Lower lobe of right lung (tissue), 2 donors: ENCODE results near the gene BTN3A1. TPM values are rescaled to one million over a fixed set of nuclear protein-coding genes. Genes with fewer than 3 reads are reported as not detected.
"Not testable (repeated sequence)": the region's sequence is repeated elsewhere in the genome, so short reads cannot be mapped to it uniquely, and the experiment has no call there.

ENCODE experiments used
- ATAC-seq, 2 donors: fragments of 200-7000 bp; cut with Tn5 transposase; one replicate each; pipeline ENCODE4 v1.9.1; 2020 to 2022; ENCODE audit warnings: mild to moderate bottlenecking in 2 of 2, moderate library complexity in 2 of 2
- DNase-seq: peaks from one replicate; pipeline ENCODE4 v3.0.0-alpha.2; 2020
- H3K27ac ChIP-seq: fragments of 200-600 bp; one replicate; pipeline ENCODE4 v1.8.0; 2022
- H3K27me3 ChIP-seq: fragments of 200-600 bp; one replicate; pipeline ENCODE4 v1.8.0; 2022; ENCODE audit warnings: low read depth
- H3K36me3 ChIP-seq: fragments of 200-600 bp; one replicate; pipeline ENCODE4 v1.8.0; 2022; ENCODE audit warnings: mild to moderate bottlenecking
- H3K4me1 ChIP-seq: fragments of 200-600 bp; one replicate; pipeline ENCODE4 v1.8.0; 2022
- H3K4me3 ChIP-seq: fragments of 200-600 bp; one replicate; pipeline ENCODE4 v1.8.0; 2022; ENCODE audit warnings: mild to moderate bottlenecking
- H3K9me3 ChIP-seq: fragments of 200-600 bp; one replicate; pipeline ENCODE4 v1.8.0; 2022
- intact Hi-C: fragments of 100-400 bp; cut with DNase I; formaldehyde crosslinking; loops from one replicate; pipeline ENCODE4 v1.11.0; 2022
- total RNA-seq: library from RNA; stranded (reverse); fragmentation: NEBNext Ultra II Directional; extraction: Animal tissue kit (Norgen Biotek cat#: 25700); gene quantifications from one replicate; pipeline ENCODE4 v1.2.1, GENCODE V29; 2021
- TF ChIP-seq, protein P1 (sequence below): fragments of 200-600 bp; IDR thresholded peaks from one replicate; pipeline ENCODE4 v1.8.0; 2022; ENCODE audit warnings: antibody characterized with exemption, mild to moderate bottlenecking
- donor health status: DM: no; HTN: yes; CAD: no; lungs with severe emphysema.

The BTN3A1 gene
- total RNA-seq, 1 donor from 2014 or later = 53.2 TPM

DNA sequence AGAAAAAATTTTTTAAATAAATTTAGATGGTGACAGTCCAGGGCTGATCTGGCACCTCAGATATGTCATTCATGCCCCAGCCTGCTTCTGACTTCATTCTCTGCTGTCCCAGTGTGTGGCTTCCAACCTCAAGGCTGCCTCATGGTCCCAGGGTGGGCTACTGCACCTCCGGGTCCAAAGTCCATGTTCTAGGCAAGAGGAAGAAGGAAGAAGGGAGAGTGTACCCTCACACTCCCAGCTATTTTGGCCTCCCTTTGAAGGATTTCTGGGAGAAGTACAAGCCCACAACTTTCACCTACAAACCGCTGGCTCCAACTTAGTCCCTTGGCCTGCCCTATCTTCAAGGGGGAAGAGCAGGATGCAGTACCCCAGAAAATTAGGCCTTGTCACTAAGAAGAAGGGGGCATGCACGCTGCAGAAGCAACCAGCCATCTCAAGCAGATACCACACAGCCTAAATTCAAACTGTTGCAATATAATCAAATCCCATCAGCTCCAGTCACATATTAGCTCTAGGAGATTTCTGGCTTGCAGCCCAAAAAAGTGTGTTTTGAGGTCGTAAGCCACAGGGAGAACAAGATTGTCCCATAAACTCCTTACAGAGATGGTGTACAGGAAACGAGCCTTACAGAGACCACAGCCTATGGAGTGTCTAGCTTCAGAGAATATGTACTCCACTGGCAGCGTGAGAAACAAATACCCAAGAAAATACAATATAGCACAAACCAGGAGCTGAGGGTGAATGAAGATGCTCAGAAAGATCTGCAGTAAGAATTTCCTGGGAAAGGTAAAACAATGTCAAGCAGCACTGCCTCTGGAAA lies 38.0 kb upstream of the BTN3A1 start:
- no peaks in the 10 kb centered on the region for H3K36me3 ChIP-seq
- TF ChIP-seq, protein P1, sequence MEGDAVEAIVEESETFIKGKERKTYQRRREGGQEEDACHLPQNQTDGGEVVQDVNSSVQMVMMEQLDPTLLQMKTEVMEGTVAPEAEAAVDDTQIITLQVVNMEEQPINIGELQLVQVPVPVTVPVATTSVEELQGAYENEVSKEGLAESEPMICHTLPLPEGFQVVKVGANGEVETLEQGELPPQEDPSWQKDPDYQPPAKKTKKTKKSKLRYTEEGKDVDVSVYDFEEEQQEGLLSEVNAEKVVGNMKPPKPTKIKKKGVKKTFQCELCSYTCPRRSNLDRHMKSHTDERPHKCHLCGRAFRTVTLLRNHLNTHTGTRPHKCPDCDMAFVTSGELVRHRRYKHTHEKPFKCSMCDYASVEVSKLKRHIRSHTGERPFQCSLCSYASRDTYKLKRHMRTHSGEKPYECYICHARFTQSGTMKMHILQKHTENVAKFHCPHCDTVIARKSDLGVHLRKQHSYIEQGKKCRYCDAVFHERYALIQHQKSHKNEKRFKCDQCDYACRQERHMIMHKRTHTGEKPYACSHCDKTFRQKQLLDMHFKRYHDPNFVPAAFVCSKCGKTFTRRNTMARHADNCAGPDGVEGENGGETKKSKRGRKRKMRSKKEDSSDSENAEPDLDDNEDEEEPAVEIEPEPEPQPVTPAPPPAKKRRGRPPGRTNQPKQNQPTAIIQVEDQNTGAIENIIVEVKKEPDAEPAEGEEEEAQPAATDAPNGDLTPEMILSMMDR = no peak
- H3K27ac ChIP-seq = peak overlapping the region; percentile 87
- peak overlapping the region; percentile 64 for H3K4me3 ChIP-seq
- ATAC-seq = no peak
- DNase-seq = no peak
- no peaks in the 10 kb centered on the region for H3K9me3 ChIP-seq
- H3K27me3 ChIP-seq = no peaks in the 10 kb centered on the region
- peaks cover 29% of the 10 kb centered on the region for H3K4me1 ChIP-seq
- intact Hi-C loops = no loop called here

DNA sequence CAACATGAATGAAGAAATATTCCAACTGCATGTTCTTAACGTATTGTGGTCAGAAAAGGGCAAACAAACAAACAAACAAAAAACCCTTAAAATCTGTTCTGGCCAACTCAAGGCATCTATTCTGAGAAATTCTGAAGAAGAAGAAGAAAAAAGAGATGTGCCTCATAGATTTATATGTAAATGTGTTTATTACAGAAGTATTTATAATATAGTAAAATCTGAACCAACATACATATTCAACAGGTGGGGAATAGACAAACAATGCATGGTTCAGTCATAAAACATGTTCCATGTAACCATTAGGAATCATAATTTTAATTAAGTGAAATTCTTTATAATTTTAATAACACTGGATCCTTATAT lies 36.5 kb upstream of the BTN3A1 start:
- no peaks in the 10 kb centered on the region for H3K9me3 ChIP-seq
- TF ChIP-seq, protein P1 = no peak
- ATAC-seq (no peak), DNase-seq (no peak)
- H3K36me3 ChIP-seq = peaks cover 14% of the 10 kb centered on the region
- intact Hi-C loops = no loop called here
- peak overlapping the region; percentile 87 for H3K27ac ChIP-seq
- H3K4me1 ChIP-seq = peaks cover 35% of the 10 kb centered on the region
- peak overlapping the region; percentile 64 for H3K4me3 ChIP-seq
- H3K27me3 ChIP-seq = no peaks in the 10 kb centered on the region

GRCh38 chr6:26366504-26366903 lies 35.6 kb upstream of the BTN3A1 start:
- intact Hi-C loops = no loop called here
- Histone ChIP-seq H3K27ac (peak overlapping the region; percentile 87), H3K9me3 (no peaks in the 10 kb centered on the region), H3K4me3 (peak overlapping the region; percentile 64), H3K36me3 (peaks cover 23% of the 10 kb centered on the region), H3K27me3 (no peaks in the 10 kb centered on the region), H3K4me1 (peaks cover 35% of the 10 kb centered on the region)
- no peak for DNase-seq
- no peak for ATAC-seq
- TF ChIP-seq, protein P1 = no peak

- no peak for DNase-seq
- Histone ChIP-seq H3K9me3 (no peaks in the 10 kb centered on the region), H3K4me1 (peaks cover 35% of the 10 kb centered on the region), H3K27ac (peak overlapping the region; percentile 11), H3K27me3 (no peaks in the 10 kb centered on the region), H3K36me3 (peaks cover 29% of the 10 kb centered on the region), H3K4me3 (peak overlapping the region; percentile 64)
- ATAC-seq = no peak
- TF ChIP-seq, protein P1 = no peak
- intact Hi-C loops = no loop called here
Measured at GRCh38 chr6:26367114-26367513, 35.0 kb upstream of the BTN3A1 start.

DNA sequence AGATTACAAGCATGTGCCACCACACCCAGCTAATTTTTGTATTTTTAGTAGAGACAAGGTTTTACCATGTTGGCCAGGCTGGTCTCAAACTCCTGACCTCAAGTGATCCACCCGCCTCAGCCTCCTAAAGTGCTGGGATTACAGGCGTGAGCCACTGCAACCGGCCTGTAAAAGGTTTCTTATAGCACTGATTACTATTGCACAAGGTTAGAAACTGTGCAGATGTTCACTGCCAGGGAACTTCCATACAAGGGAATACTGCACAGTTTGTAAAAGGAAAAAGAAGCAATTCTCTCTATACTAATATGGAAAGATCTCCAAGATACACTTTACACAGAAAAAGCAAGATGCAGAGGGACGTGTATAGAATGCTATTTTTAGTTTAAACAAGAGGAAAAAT lies 30.3 kb upstream of the BTN3A1 start:
- H3K27ac ChIP-seq, H3K4me3 ChIP-seq, DNase-seq, H3K9me3 ChIP-seq, H3K27me3 ChIP-seq, ATAC-seq, intact Hi-C loops: not testable (repeated sequence)
- H3K36me3 ChIP-seq = peaks cover 67% of the 10 kb centered on the region
- H3K4me1 ChIP-seq = peaks cover 12% of the 10 kb centered on the region
